Spleen (tissue), 13 donors: Measurements from ENCODE around the gene DHX57. TPM values are rescaled to one million over a fixed set of nuclear protein-coding genes. Genes with fewer than 3 reads are reported as not detected.

Experiments
- DNase-seq: peaks from one replicate; pipeline ENCODE4 v3.0.0-alpha.2; 2020
- H3K27ac ChIP-seq, 8 donors: fragments of 200-600 bp; sonication (generic) in 7 of 8; 1 replicate in 4 of 8; 2 replicates in 4 of 8; pipeline versions ENCODE4 v1.5.0 to v1.8.0; 2016 to 2021; ENCODE audit warnings: inconsistent platforms in 4 of 8, mild to moderate bottlenecking in 4 of 8, moderate library complexity in 1 of 8
- H3K27me3 ChIP-seq, 7 donors: fragments of 200-600 bp; sonication (generic) in 6 of 7; replicated peaks in 1 of 7; 1 replicate in 4 of 7; 2 replicates in 3 of 7; pipeline versions ENCODE4 v1.5.0 to v1.8.0; 2016 to 2021; ENCODE audit warnings: inconsistent platforms in 3 of 7, mild to moderate bottlenecking in 1 of 7
- H3K36me3 ChIP-seq, 6 donors: fragments of 200-600 bp; sonication (generic) in 5 of 6; 1 replicate in 4 of 6; 2 replicates in 2 of 6; pipeline versions ENCODE4 v1.5.0 to v1.8.0; 2016 to 2021; ENCODE audit warnings: inconsistent platforms in 2 of 6
- H3K4me1 ChIP-seq, 6 donors: fragments of 200-600 bp; sonication (generic) in 5 of 6; 1 replicate in 3 of 6; 2 replicates in 3 of 6; pipeline versions ENCODE4 v1.5.0 to v1.8.0; 2016 to 2021; ENCODE audit warnings: inconsistent platforms in 3 of 6
- H3K4me3 ChIP-seq, 8 donors: fragments of 200-600 bp; sonication (generic) in 7 of 8; 1 replicate in 4 of 8; 2 replicates in 4 of 8; pipeline versions ENCODE4 v1.5.0 to v1.8.0; 2016 to 2021; ENCODE audit warnings: inconsistent platforms in 4 of 8, mild to moderate bottlenecking in 4 of 8, moderate library complexity in 2 of 8
- H3K9me3 ChIP-seq, 8 donors: fragments of 200-600 bp; sonication (generic) in 7 of 8; 1 replicate in 4 of 8; 2 replicates in 4 of 8; pipeline versions ENCODE4 v1.5.0 to v1.8.0; 2016 to 2021; ENCODE audit warnings: inconsistent platforms in 4 of 8
- CTCF ChIP-seq, 11 experiments: fragments of 200-600 bp in 7 of 11; fragments of 450-650 bp in 4 of 11; sonication (generic) in 4 of 11; IDR thresholded peaks in 8 of 11; conservative IDR thresholded peaks in 3 of 11; 1 replicate in 7 of 11; 2 replicates in 4 of 11; pipeline versions ENCODE4 v1.4.0 to v1.8.0; 2016 to 2021; ENCODE audit warnings: antibody characterized with exemption in 11 of 11, inconsistent platforms in 4 of 11, mild to moderate bottlenecking in 1 of 11
- POLR2A ChIP-seq, 3 donors: fragments of 450-650 bp; IDR thresholded peaks; one replicate each; pipeline ENCODE4 v1.5.1; 2017; ENCODE audit warnings: antibody characterized with exemption in 3 of 3, mild to moderate bottlenecking in 1 of 3
- POLR2AphosphoS5 ChIP-seq, 3 donors: sonication (generic); formaldehyde crosslinking; IDR thresholded peaks; one replicate each; pipeline ENCODE4 v1.5.1; 2017; ENCODE audit warnings: antibody characterized with exemption in 3 of 3
- WGBS, 5 donors: extraction: QIAGEN DNeasy Blood & Tissue Kit in 3 of 5; methylation state at CpG; one replicate each; pipeline versions ENCODE4 v1.1.5 to v1.1.7; 2013 to 2018; 5-methylcytosine and 5-hydroxymethylcytosine counted together
- intact Hi-C: fragments of 100-400 bp; cut with DNase I; formaldehyde crosslinking; loops from one replicate; pipeline ENCODE4 v1.15.0; 2023; ENCODE audit warnings: low total_unique reads
- long read RNA-seq, 2 donors: transcript quantifications; one replicate each; lab custom pipeline, GENCODE V29; 2026
- polyA plus RNA-seq, 3 donors: library from polyadenylated mRNA; stranded (reverse); fragments of 200-250 nt; gene quantifications; one replicate each; pipeline ENCODE4 v1.2.1, GENCODE V29; 2013
- total RNA-seq, 7 donors: library from RNA; depleted of rRNA in 3 of 7; stranded (reverse); fragments of >200 nt in 3 of 7; fragmentation: NEBNext Ultra II Directional in 4 of 7; extraction: Animal tissue kit (Norgen Biotek cat#: 25700) in 4 of 7; gene quantifications; one replicate each; pipeline versions ENCODE4 v1.1.0 to v1.2.1, GENCODE V29; 2016 to 2021
- donor health status: healthy with polysubstance abuse.
- donor health status: DM: no; HTN: no; CAD: no; lungs with moderate emphysema.
- donor health status: DM: no; HTN: no; CAD: no.
- donor health status: Bipolar disorder and iron deficiency.
- donor health status: healthy.
- donor health status: DM: no; HTN: no; CAD: no.
- donor health status: DM: yes; HTN: yes; CAD: no.

The DHX57 gene
- total RNA-seq (10 to 100 TPM; 12.5 to 24.0 (median 15.6) TPM), polyA plus RNA-seq (1 to 10 TPM; 6.5 to 9.0 (median 7.2) TPM)
- long read RNA-seq, donor 1, result 0 reads
- long read RNA-seq, donor 2, full-length matches to known transcripts, result 1 of 1 reads
- long read RNA-seq, donor 2, partial matches to known transcripts, result 0 of 1 reads
- long read RNA-seq, donor 2, other reads (novel, unspliced or antisense), result 0 of 1 reads

- H3K4me3 ChIP-seq, result peak within 1 kb of the TSS; percentile 71 to 98 (median 88)
- no peaks in the 10 kb centered on the region for H3K27me3 ChIP-seq
- peaks cover 0 to 24% (median 20%) of the 10 kb centered on the region in 8 donors for H3K9me3 ChIP-seq
- peak; percentile 96 for DNase-seq
- 0 to 4% (median 1%) methylated on average over 17 to 52 of the region's 52 CpGs for WGBS, 5 donors
- H3K4me1 ChIP-seq, result peaks cover 7 to 30% (median 18%) of the 10 kb centered on the region in 6 donors
- intact Hi-C loops, result no loop called here
- TF ChIP-seq POLR2AphosphoS5 (IDR thresholded peaks at IDR 0.05), result peak; percentile 76 to 85 (median 83)
- TF ChIP-seq CTCF (IDR thresholded peaks at IDR 0.05 in 8 of 11, conservative IDR thresholded peaks at IDR 0.05 in 3 of 11), result no peak
- H3K27ac ChIP-seq, result peak within 1 kb of the TSS; percentile 16 to 83 (median 64)
- H3K36me3 ChIP-seq, result no peaks in the 10 kb centered on the region
These were observed at the start of gene DHX57, which contains the start of gene MORN2 for GRCh38 chr2:38875576-38876367. Gene DHX57 (minus strand): TSS chr2:38875934. CDS start chr2:38868405, 7,529 bp downstream. Gene MORN2 (plus strand): TSS chr2:38875976.

GRCh38 chr2:38922902-38923301 is 47.2 kb upstream of the DHX57 start:
- DNase-seq, result no peak
- 76 to 100% (median 86%) methylated on average over 2 of the region's 2 CpGs for WGBS, 5 donors
- Histone ChIP-seq H3K27me3 (no peaks in the 10 kb centered on the region), H3K4me3 (no peak overlapping the region), H3K9me3 (no peaks in the 10 kb centered on the region), H3K4me1 (no peaks in the 10 kb centered on the region), H3K36me3 (no peaks in the 10 kb centered on the region), H3K27ac (no peak overlapping the region)
- TF ChIP-seq POLR2AphosphoS5 (IDR thresholded peaks at IDR 0.05) (no peak), CTCF (IDR thresholded peaks at IDR 0.05 in 8 of 11, conservative IDR thresholded peaks at IDR 0.05 in 3 of 11) (no peak), POLR2A (IDR thresholded peaks at IDR 0.05) (no peak)
- intact Hi-C loops, result no loop called here

DNA sequence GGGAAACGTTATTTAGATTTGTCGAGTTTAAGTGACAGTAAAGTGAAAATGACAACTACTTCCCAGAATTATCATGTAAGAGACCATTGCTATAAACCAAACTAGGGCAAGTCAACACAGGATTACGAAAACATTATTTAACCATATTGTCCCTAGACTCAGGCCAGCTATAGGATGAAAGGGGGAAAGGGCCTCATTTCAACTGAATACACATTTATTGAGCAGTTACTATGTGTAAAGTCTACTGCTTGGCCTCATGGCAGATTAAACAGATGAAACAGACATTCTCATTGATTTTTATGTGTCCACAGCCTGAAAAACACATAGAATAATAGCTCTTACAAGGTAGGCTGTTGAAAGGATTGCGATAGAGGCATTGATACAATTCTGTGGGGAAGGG is 46.7 kb upstream of the DHX57 start:
- TF ChIP-seq CTCF (IDR thresholded peaks at IDR 0.05 in 8 of 11, conservative IDR thresholded peaks at IDR 0.05 in 3 of 11) (no peak), POLR2A (IDR thresholded peaks at IDR 0.05) (no peak), POLR2AphosphoS5 (IDR thresholded peaks at IDR 0.05) (no peak)
- no peak overlapping the region for H3K4me3 ChIP-seq
- no peaks in the 10 kb centered on the region for H3K9me3 ChIP-seq
- no peak overlapping the region for H3K27ac ChIP-seq
- H3K36me3 ChIP-seq, result no peaks in the 10 kb centered on the region
- 90 to 97% (median 93%) methylated on average over 4 of the region's 4 CpGs for WGBS, 5 donors
- no peaks in the 10 kb centered on the region for H3K4me1 ChIP-seq
- DNase-seq, result no peak
- intact Hi-C loops, result no loop called here
- H3K27me3 ChIP-seq, result no peaks in the 10 kb centered on the region

DNA sequence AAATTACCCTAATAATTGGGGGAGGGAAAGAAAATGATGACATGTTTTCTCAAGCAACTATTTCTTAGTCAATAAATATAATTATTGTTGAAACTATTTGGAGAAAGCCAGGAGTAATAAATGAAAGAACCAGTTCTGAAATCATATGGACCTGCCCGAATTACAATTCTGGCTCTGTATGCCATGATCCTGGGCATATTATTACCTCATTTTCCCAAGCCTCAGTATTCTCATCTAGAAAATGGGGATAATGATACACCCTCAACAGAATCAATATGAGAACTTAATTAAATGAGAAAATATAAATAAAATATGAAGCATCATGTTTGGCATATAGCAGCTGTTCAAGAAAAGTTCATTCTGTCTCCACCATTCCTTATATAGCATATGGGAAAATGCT is 36.9 kb upstream of the DHX57 start:
- 61 to 97% (median 64%) methylated on average over 1 of the region's 1 CpG for WGBS, 5 donors
- Histone ChIP-seq H3K4me1 (no peaks in the 10 kb centered on the region), H3K27me3 (no peaks in the 10 kb centered on the region), H3K36me3 (no peaks in the 10 kb centered on the region), H3K9me3 (no peaks in the 10 kb centered on the region), H3K4me3 (no peak overlapping the region), H3K27ac (no peak overlapping the region)
- intact Hi-C loops, result no loop called here
- no peak for DNase-seq
- TF ChIP-seq CTCF (IDR thresholded peaks at IDR 0.05 in 8 of 11, conservative IDR thresholded peaks at IDR 0.05 in 3 of 11) (no peak), POLR2A (IDR thresholded peaks at IDR 0.05) (no peak), POLR2AphosphoS5 (IDR thresholded peaks at IDR 0.05) (no peak)
